GM23338 (cell line): ENCODE data around the gene MYO19. TPM values are rescaled to one million over a fixed set of nuclear protein-coding genes. Genes with fewer than 3 reads are reported as not detected.

Experiments
- ATAC-seq: fragments of 200-7000 bp; cut with Tn5 transposase; 3 replicates; pipeline ENCODE4 v1.9.1; 2020
- DNase-seq: peaks from one replicate; pipeline ENCODE4 v3.0.0-alpha.2; 2015; ENCODE audit warnings: low spot score
- H2AFZ ChIP-seq: fragments of 200-600 bp; sonication (generic); 2 replicates; pipeline ENCODE4 v1.8.0; 2016; ENCODE audit warnings: antibody characterized with exemption, mild to moderate bottlenecking, moderate library complexity
- H3F3A ChIP-seq: fragments of 200-600 bp; sonication (generic); replicated peaks from 2 replicates; pipeline ENCODE4 v1.8.0; 2017; ENCODE audit warnings: antibody characterized with exemption, mixed run types, low read depth
- H3K27ac ChIP-seq: fragments of 200-600 bp; sonication (generic); 2 replicates; pipeline ENCODE4 v1.6.1; 2016; ENCODE audit warnings: low read depth
- H3K27me3 ChIP-seq: fragments of 200-600 bp; sonication (generic); 2 replicates; pipeline ENCODE4 v1.8.0; 2016; ENCODE audit warnings: mild to moderate bottlenecking, mixed run types, moderate library complexity; ENCODE audit not compliant: insufficient read depth
- H3K36me3 ChIP-seq: fragments of 200-600 bp; sonication (generic); 2 replicates; pipeline ENCODE4 v1.8.0; 2016; ENCODE audit warnings: mild to moderate bottlenecking; ENCODE audit not compliant: insufficient read depth
- H3K4me1 ChIP-seq: fragments of 200-600 bp; sonication (generic); 2 replicates; pipeline ENCODE4 v1.8.0; 2016; ENCODE audit warnings: mild to moderate bottlenecking, moderate library complexity; ENCODE audit not compliant: insufficient read depth
- H3K4me2 ChIP-seq: fragments of 200-600 bp; sonication (generic); 2 replicates; pipeline ENCODE4 v1.7.1; 2017; ENCODE audit warnings: mixed run types
- H3K4me3 ChIP-seq: fragments of 200-600 bp; sonication (generic); 2 replicates; pipeline ENCODE4 v1.6.1; 2016; ENCODE audit warnings: mixed run types
- H3K79me2 ChIP-seq: fragments of 200-600 bp; sonication (generic); replicated peaks from 2 replicates; pipeline ENCODE4 v1.8.0; 2017; ENCODE audit warnings: mild to moderate bottlenecking; ENCODE audit not compliant: insufficient read depth
- H3K9me2 ChIP-seq: fragments of 200-600 bp; sonication (generic); 2 replicates; pipeline ENCODE4 v1.8.0; 2017; ENCODE audit not compliant: insufficient read depth
- H4K20me1 ChIP-seq: fragments of 200-600 bp; sonication (generic); replicated peaks from 2 replicates; pipeline ENCODE4 v1.8.0; 2017; ENCODE audit warnings: mild to moderate bottlenecking; ENCODE audit not compliant: insufficient read depth
- H3K27ac Mint-ChIP-seq: 2 replicates; pipeline ENCODE4 v1.8.0; 2020; ENCODE audit warnings: inconsistent platforms, mild to moderate bottlenecking, moderate library complexity, mixed read lengths
- H3K27me3 Mint-ChIP-seq: 3 replicates; pipeline ENCODE4 v1.8.0; 2022; ENCODE audit warnings: low read depth, mild to moderate bottlenecking, moderate library complexity, mixed read lengths, inconsistent platforms; ENCODE audit not compliant: insufficient read depth, poor library complexity
- H3K36me3 Mint-ChIP-seq: 3 replicates; pipeline ENCODE4 v1.8.0; 2021; ENCODE audit warnings: low read depth, mild to moderate bottlenecking, inconsistent platforms, moderate library complexity, mixed read lengths
- H3K4me1 Mint-ChIP-seq: 3 replicates; pipeline ENCODE4 v1.8.0; 2020; ENCODE audit warnings: mild to moderate bottlenecking, inconsistent platforms, mixed read lengths
- H3K4me3 Mint-ChIP-seq: 3 replicates; pipeline ENCODE4 v1.8.0; 2021; ENCODE audit warnings: moderate library complexity, mild to moderate bottlenecking, inconsistent platforms, mixed read lengths
- H3K9me3 Mint-ChIP-seq: 3 replicates; pipeline ENCODE4 v1.8.0; 2020; ENCODE audit warnings: moderate library complexity, mild to moderate bottlenecking, inconsistent platforms, mixed read lengths
- CREB1 ChIP-seq: fragments of 250-450 bp; sonication (Bioruptor Pico); IDR thresholded peaks from 2 replicates; pipeline ENCODE4 v1.5.0; 2020; ENCODE audit warnings: low read depth, mild to moderate bottlenecking, moderate library complexity
- EZH2 ChIP-seq: fragments of 200-600 bp; sonication (generic); IDR thresholded peaks from one replicate; pipeline ENCODE4 v1.8.0; 2017; ENCODE audit warnings: antibody characterized with exemption, mild to moderate bottlenecking, low read depth; ENCODE audit not compliant: unreplicated experiment
- JUNB ChIP-seq: IDR thresholded peaks from one replicate; pipeline ENCODE4 v1.6.1; 2016; ENCODE audit warnings: antibody characterized with exemption; ENCODE audit not compliant: unreplicated experiment
- POLR2AphosphoS5 ChIP-seq: IDR thresholded peaks from 2 replicates; pipeline ENCODE4 v1.6.1; 2016; ENCODE audit warnings: antibody characterized with exemption, low read depth
- ZNF114 ChIP-seq: fragments of 250-450 bp; sonication (Bioruptor Pico); IDR thresholded peaks from 2 replicates; pipeline ENCODE4 v1.5.0; 2020; ENCODE audit warnings: mild to moderate bottlenecking, moderate library complexity
- ZNF331 ChIP-seq: fragments of 250-450 bp; sonication (Bioruptor Pico); IDR thresholded peaks from 2 replicates; pipeline ENCODE4 v1.5.0; 2020; ENCODE audit warnings: low read depth, mild to moderate bottlenecking, moderate library complexity
- polyA plus RNA-seq: library from polyadenylated mRNA; unstranded; fragments of >200 nt; fragmentation: Nextera tagmentation; extraction: Ambion mirVana; gene quantifications from 2 replicates; pipeline ENCODE4 v1.2.1, GENCODE V29; 2016
- total RNA-seq: library from RNA; depleted of rRNA; stranded (reverse); fragments of >200 nt; shearing (Covaris generic); gene quantifications from 2 replicates; pipeline ENCODE4 v1.2.3, GENCODE V29; 2014
- TF ChIP-seq, protein P1 (sequence below): fragments of 250-450 bp; sonication (Bioruptor Pico); IDR thresholded peaks from 2 replicates; pipeline ENCODE4 v1.5.0; 2020; ENCODE audit warnings: mild to moderate bottlenecking, moderate library complexity
- TF ChIP-seq, protein P2 (sequence below): IDR thresholded peaks from one replicate; pipeline ENCODE4 v1.6.1; 2018; ENCODE audit warnings: antibody characterized with exemption; ENCODE audit not compliant: unreplicated experiment
- TF ChIP-seq, protein P3 (sequence below): IDR thresholded peaks from 2 replicates; pipeline ENCODE4 v1.6.1; 2016; ENCODE audit warnings: antibody characterized with exemption

MYO19 gene
- total and polyA plus RNA-seq, 2 experiments from 2014 or later = 37.9 to 150 TPM

DNA sequence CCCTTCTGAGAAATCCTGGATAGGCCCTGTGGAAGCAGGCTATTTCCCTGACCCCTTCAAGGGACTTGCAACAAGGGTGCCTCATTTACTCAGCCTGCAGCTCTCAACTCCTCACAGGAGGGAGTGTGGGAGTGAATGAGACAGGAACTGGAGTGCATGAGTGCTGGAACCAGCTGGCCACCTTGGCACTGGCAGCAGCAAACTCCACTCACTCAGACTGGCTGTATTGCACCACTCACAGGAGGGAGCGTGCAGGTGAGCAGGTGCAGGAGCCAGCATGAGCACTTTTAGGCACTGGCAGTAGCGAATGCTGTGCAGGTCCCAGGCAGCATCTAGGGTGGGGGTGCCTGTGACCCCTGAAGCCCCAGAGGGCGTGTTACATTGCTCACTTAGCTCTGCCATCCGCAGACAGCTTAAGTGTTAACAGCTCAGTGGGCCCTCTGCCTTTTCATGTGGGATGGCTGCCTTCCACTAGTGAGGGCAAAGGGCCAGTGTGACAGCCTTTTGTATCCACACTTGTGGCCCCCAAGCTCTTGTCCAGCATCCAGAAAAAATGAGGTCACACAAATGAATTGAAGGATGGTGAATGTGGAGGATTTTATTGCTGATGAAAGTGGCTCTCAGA, 59.2 kb downstream of the MYO19 start (continued):
- TF ChIP-seq, protein P1, sequence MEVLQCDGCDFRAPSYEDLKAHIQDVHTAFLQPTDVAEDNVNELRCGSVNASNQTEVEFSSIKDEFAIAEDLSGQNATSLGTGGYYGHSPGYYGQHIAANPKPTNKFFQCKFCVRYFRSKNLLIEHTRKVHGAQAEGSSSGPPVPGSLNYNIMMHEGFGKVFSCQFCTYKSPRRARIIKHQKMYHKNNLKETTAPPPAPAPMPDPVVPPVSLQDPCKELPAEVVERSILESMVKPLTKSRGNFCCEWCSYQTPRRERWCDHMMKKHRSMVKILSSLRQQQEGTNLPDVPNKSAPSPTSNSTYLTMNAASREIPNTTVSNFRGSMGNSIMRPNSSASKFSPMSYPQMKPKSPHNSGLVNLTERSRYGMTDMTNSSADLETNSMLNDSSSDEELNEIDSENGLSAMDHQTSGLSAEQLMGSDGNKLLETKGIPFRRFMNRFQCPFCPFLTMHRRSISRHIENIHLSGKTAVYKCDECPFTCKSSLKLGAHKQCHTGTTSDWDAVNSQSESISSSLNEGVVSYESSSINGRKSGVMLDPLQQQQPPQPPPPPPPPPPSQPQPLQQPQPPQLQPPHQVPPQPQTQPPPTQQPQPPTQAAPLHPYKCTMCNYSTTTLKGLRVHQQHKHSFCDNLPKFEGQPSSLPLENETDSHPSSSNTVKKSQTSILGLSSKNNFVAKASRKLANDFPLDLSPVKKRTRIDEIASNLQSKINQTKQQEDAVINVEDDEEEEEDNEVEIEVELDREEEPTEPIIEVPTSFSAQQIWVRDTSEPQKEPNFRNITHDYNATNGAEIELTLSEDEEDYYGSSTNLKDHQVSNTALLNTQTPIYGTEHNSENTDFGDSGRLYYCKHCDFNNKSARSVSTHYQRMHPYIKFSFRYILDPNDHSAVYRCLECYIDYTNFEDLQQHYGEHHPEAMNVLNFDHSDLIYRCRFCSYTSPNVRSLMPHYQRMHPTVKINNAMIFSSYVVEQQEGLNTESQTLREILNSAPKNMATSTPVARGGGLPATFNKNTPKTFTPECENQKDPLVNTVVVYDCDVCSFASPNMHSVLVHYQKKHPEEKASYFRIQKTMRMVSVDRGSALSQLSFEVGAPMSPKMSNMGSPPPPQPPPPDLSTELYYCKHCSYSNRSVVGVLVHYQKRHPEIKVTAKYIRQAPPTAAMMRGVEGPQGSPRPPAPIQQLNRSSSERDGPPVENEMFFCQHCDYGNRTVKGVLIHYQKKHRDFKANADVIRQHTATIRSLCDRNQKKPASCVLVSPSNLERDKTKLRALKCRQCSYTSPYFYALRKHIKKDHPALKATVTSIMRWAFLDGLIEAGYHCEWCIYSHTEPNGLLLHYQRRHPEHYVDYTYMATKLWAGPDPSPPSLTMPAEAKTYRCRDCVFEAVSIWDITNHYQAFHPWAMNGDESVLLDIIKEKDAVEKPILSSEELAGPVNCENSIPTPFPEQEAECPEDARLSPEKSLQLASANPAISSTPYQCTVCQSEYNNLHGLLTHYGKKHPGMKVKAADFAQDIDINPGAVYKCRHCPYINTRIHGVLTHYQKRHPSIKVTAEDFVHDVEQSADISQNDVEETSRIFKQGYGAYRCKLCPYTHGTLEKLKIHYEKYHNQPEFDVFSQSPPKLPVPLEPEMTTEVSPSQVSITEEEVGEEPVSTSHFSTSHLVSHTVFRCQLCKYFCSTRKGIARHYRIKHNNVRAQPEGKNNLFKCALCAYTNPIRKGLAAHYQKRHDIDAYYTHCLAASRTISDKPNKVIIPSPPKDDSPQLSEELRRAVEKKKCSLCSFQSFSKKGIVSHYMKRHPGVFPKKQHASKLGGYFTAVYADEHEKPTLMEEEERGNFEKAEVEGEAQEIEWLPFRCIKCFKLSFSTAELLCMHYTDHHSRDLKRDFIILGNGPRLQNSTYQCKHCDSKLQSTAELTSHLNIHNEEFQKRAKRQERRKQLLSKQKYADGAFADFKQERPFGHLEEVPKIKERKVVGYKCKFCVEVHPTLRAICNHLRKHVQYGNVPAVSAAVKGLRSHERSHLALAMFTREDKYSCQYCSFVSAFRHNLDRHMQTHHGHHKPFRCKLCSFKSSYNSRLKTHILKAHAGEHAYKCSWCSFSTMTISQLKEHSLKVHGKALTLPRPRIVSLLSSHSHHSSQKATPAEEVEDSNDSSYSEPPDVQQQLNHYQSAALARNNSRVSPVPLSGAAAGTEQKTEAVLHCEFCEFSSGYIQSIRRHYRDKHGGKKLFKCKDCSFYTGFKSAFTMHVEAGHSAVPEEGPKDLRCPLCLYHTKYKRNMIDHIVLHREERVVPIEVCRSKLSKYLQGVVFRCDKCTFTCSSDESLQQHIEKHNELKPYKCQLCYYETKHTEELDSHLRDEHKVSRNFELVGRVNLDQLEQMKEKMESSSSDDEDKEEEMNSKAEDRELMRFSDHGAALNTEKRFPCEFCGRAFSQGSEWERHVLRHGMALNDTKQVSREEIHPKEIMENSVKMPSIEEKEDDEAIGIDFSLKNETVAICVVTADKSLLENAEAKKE = no peak

DNA sequence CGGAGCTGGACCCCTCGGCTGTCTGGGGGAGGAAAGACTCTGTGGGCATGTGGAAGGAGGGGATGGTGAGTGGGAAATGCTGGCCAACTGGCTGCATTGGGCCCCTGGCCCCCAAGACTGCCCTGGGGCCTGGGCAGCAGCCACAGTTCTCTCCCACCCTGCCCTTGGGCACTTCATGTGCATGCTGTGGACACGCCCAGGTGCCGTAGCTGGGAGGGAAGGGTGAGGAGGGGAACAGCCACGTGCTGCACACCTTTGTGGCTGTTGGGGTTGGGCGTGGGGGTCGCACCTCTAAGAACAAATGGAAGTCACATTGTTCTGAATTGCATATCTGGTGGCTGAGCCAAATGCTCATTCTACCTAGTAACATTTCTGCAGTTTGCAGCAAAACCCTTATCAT, 60.1 kb downstream of the MYO19 start:
- Histone ChIP-seq H4K20me1 (no peaks in the 10 kb centered on the region; the same call in 1 of the 2 replicates), H3K4me1 (no peaks in the 10 kb centered on the region), H3K79me2 (no peaks in the 10 kb centered on the region), H3K4me3 (no peak overlapping the region), H3K27me3 (0 out of 2 replicates have a peak, but pooled peaks cover 5% of the 10 kb centered on the region), H3K4me2 (no peak overlapping the region), H2AFZ (no peak overlapping the region), H3F3A (no peaks in the 10 kb centered on the region), H3K27ac (no peak overlapping the region), H3K36me3 (no peaks in the 10 kb centered on the region), H3K9me2 (no peaks in the 10 kb centered on the region; the same call in 1 of the 2 replicates)
- no peak overlapping the region for H3K27ac Mint-ChIP-seq
- peaks cover 3% of the 10 kb centered on the region for H3K27me3 Mint-ChIP-seq
- no peak for DNase-seq
- peaks cover 10% of the 10 kb centered on the region for H3K9me3 Mint-ChIP-seq
- H3K4me1 Mint-ChIP-seq = no peaks in the 10 kb centered on the region
- ATAC-seq = no peak
- H3K36me3 Mint-ChIP-seq = no peaks in the 10 kb centered on the region
- no peak overlapping the region for H3K4me3 Mint-ChIP-seq
- TF ChIP-seq JUNB (no peak), POLR2AphosphoS5 (no peak), ZNF114 (no peak), ZNF331 (CRISPR knock-in tag) (no peak), EZH2 (no peak), CREB1 (CRISPR knock-in tag) (no peak)
- TF ChIP-seq, protein P2, sequence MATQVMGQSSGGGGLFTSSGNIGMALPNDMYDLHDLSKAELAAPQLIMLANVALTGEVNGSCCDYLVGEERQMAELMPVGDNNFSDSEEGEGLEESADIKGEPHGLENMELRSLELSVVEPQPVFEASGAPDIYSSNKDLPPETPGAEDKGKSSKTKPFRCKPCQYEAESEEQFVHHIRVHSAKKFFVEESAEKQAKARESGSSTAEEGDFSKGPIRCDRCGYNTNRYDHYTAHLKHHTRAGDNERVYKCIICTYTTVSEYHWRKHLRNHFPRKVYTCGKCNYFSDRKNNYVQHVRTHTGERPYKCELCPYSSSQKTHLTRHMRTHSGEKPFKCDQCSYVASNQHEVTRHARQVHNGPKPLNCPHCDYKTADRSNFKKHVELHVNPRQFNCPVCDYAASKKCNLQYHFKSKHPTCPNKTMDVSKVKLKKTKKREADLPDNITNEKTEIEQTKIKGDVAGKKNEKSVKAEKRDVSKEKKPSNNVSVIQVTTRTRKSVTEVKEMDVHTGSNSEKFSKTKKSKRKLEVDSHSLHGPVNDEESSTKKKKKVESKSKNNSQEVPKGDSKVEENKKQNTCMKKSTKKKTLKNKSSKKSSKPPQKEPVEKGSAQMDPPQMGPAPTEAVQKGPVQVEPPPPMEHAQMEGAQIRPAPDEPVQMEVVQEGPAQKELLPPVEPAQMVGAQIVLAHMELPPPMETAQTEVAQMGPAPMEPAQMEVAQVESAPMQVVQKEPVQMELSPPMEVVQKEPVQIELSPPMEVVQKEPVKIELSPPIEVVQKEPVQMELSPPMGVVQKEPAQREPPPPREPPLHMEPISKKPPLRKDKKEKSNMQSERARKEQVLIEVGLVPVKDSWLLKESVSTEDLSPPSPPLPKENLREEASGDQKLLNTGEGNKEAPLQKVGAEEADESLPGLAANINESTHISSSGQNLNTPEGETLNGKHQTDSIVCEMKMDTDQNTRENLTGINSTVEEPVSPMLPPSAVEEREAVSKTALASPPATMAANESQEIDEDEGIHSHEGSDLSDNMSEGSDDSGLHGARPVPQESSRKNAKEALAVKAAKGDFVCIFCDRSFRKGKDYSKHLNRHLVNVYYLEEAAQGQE = no peak
- TF ChIP-seq, protein P3, sequence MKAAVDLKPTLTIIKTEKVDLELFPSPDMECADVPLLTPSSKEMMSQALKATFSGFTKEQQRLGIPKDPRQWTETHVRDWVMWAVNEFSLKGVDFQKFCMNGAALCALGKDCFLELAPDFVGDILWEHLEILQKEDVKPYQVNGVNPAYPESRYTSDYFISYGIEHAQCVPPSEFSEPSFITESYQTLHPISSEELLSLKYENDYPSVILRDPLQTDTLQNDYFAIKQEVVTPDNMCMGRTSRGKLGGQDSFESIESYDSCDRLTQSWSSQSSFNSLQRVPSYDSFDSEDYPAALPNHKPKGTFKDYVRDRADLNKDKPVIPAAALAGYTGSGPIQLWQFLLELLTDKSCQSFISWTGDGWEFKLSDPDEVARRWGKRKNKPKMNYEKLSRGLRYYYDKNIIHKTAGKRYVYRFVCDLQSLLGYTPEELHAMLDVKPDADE = no peak
